Liver (tissue), 9 donors: ENCODE results near the gene SYS1. TPM values are rescaled to one million over a fixed set of nuclear protein-coding genes. Genes with fewer than 3 reads are reported as not detected.

Experiments used
- DNase-seq: peaks from one replicate; pipeline ENCODE4 v3.0.0-alpha.2; 2017; ENCODE audit warnings: low spot score
- H3K27ac ChIP-seq, 2 donors: one replicate each; pipeline ENCODE4 v1.7.0; 2013; ENCODE audit warnings: inconsistent platforms in 2 of 2, low read length in 2 of 2, control low read depth in 1 of 2, low read depth in 1 of 2, mild to moderate bottlenecking in 1 of 2
- H3K27me3 ChIP-seq, 4 donors: one replicate each; pipeline versions ENCODE4 v1.6.1 to v1.7.0; 2013; ENCODE audit warnings: low read length in 3 of 4, inconsistent platforms in 1 of 4, mild to moderate bottlenecking in 1 of 4, moderate library complexity in 1 of 4; ENCODE audit not compliant: control insufficient read depth in 4 of 4, insufficient read depth in 4 of 4
- H3K36me3 ChIP-seq, 4 donors: one replicate each; pipeline versions ENCODE4 v1.6.1 to v1.7.0; 2013; ENCODE audit warnings: low read length in 3 of 4, mild to moderate bottlenecking in 3 of 4, low read depth in 1 of 4, moderate library complexity in 1 of 4; ENCODE audit not compliant: control insufficient read depth in 4 of 4, insufficient read depth in 3 of 4
- H3K4me1 ChIP-seq, 4 donors: one replicate each; pipeline versions ENCODE4 v1.6.1 to v1.7.0; 2013; ENCODE audit warnings: low read length in 3 of 4, mild to moderate bottlenecking in 3 of 4, moderate library complexity in 1 of 4; ENCODE audit not compliant: control insufficient read depth in 4 of 4, insufficient read depth in 4 of 4
- H3K4me3 ChIP-seq, 3 donors: one replicate each; pipeline versions ENCODE4 v1.6.1 to v1.7.0; 2013; ENCODE audit warnings: low read length in 3 of 3, control low read depth in 1 of 3, low read depth in 1 of 3, mild to moderate bottlenecking in 1 of 3
- H3K9ac ChIP-seq, 2 donors: one replicate each; pipeline ENCODE4 v1.7.0; 2013; ENCODE audit warnings: low read length in 2 of 2, mild to moderate bottlenecking in 2 of 2, moderate library complexity in 2 of 2, control low read depth in 1 of 2, low read depth in 1 of 2
- H3K9me3 ChIP-seq, 4 donors: one replicate each; pipeline versions ENCODE4 v1.6.1 to v1.7.0; 2013; ENCODE audit warnings: low read length in 3 of 4; ENCODE audit not compliant: control insufficient read depth in 4 of 4
- ATF3 ChIP-seq: IDR thresholded peaks from 2 replicates; pipeline ENCODE4 v1.6.1; 2016; ENCODE audit warnings: antibody characterized with exemption
- EGR1 ChIP-seq, 2 donors: IDR thresholded peaks; 2 replicates each; pipeline ENCODE4 v1.6.1; 2016 to 2018; ENCODE audit warnings: antibody characterized with exemption in 2 of 2, low read depth in 2 of 2
- FOXA1 ChIP-seq: IDR thresholded peaks from 2 replicates; pipeline ENCODE4 v1.6.1; 2016; ENCODE audit warnings: antibody characterized with exemption
- GABPA ChIP-seq, 2 donors: IDR thresholded peaks in 1 of 2; conservative IDR thresholded peaks in 1 of 2; 2 replicates each; pipeline ENCODE4 v1.6.1; 2016; ENCODE audit warnings: antibody characterized with exemption in 2 of 2, mild to moderate bottlenecking in 1 of 2, moderate library complexity in 1 of 2
- HNF4A ChIP-seq, 2 donors: conservative IDR thresholded peaks; 2 replicates each; pipeline ENCODE4 v1.6.1; 2016; ENCODE audit warnings: antibody characterized with exemption in 2 of 2, mild to moderate bottlenecking in 2 of 2
- HNF4G ChIP-seq: IDR thresholded peaks from 2 replicates; pipeline ENCODE4 v1.6.1; 2016; ENCODE audit warnings: antibody characterized with exemption
- JUND ChIP-seq, 2 donors: IDR thresholded peaks; 2 replicates each; pipeline ENCODE4 v1.6.1; 2016; ENCODE audit warnings: antibody characterized with exemption in 2 of 2
- NR2F2 ChIP-seq: IDR thresholded peaks from 2 replicates; pipeline ENCODE4 v1.6.1; 2016; ENCODE audit warnings: antibody characterized with exemption
- RAD21 ChIP-seq, 2 donors: IDR thresholded peaks; 2 replicates each; pipeline ENCODE4 v1.6.1; 2016; ENCODE audit warnings: antibody characterized with exemption in 2 of 2, mild to moderate bottlenecking in 2 of 2
- RXRA ChIP-seq, 2 donors: IDR thresholded peaks; 2 replicates each; pipeline ENCODE4 v1.6.1; 2017 to 2018; ENCODE audit warnings: antibody characterized with exemption in 2 of 2, mild to moderate bottlenecking in 1 of 2
- SP1 ChIP-seq: IDR thresholded peaks from 2 replicates; pipeline ENCODE4 v1.6.1; 2018; ENCODE audit warnings: antibody characterized with exemption, mild to moderate bottlenecking
- TAF1 ChIP-seq: conservative IDR thresholded peaks from 2 replicates; pipeline ENCODE4 v1.6.1; 2016; ENCODE audit warnings: antibody characterized with exemption, mild to moderate bottlenecking
- YY1 ChIP-seq: IDR thresholded peaks from 2 replicates; pipeline ENCODE4 v1.6.1; 2016; ENCODE audit warnings: antibody characterized with exemption, mild to moderate bottlenecking
- WGBS: extraction: QIAGEN DNeasy Blood & Tissue Kit; methylation state at CpG from one replicate; pipeline ENCODE4 v1.1.7; 2013; 5-methylcytosine and 5-hydroxymethylcytosine counted together
- polyA plus RNA-seq, 2 donors: library from polyadenylated mRNA; stranded (reverse) in 1 of 2; unstranded in 1 of 2; fragments of 200-250 nt in 1 of 2; fragments of >200 nt in 1 of 2; fragmentation: Nextera tagmentation in 1 of 2; extraction: Ambion mirVana in 1 of 2; gene quantifications; one replicate each; pipeline versions ENCODE4 v1.2.1 to v1.2.3, GENCODE V29; 2013 to 2015
- total RNA-seq, 2 donors: library from RNA; depleted of rRNA; stranded (reverse); fragments of >200 nt; gene quantifications; one replicate each; pipeline ENCODE4 v1.2.3, GENCODE V29; 2014
- TF ChIP-seq, protein P1 (sequence below): fragments of 150-350 bp; IDR thresholded peaks from 2 replicates; pipeline ENCODE4 v1.5.1; 2017; ENCODE audit warnings: improper control_type of control experiment, low read depth, low read length; ENCODE audit not compliant: missing input control
- TF ChIP-seq, protein P2 (sequence below): IDR thresholded peaks from 2 replicates; pipeline ENCODE4 v1.6.1; 2016; ENCODE audit warnings: antibody characterized with exemption
- donor health status: healthy.
- donor health status: healthy.
- donor health status: healthy.
- donor health status: healthy.
- donor health status: healthy.

The SYS1 gene
- total and polyA plus RNA-seq, 4 donors = 15.0 to 37.8 (median 28.1) TPM

GRCh38 chr20:45366192-45366591, 3.2 kb downstream of the SYS1 start (continued):
- TF ChIP-seq, protein P1, sequence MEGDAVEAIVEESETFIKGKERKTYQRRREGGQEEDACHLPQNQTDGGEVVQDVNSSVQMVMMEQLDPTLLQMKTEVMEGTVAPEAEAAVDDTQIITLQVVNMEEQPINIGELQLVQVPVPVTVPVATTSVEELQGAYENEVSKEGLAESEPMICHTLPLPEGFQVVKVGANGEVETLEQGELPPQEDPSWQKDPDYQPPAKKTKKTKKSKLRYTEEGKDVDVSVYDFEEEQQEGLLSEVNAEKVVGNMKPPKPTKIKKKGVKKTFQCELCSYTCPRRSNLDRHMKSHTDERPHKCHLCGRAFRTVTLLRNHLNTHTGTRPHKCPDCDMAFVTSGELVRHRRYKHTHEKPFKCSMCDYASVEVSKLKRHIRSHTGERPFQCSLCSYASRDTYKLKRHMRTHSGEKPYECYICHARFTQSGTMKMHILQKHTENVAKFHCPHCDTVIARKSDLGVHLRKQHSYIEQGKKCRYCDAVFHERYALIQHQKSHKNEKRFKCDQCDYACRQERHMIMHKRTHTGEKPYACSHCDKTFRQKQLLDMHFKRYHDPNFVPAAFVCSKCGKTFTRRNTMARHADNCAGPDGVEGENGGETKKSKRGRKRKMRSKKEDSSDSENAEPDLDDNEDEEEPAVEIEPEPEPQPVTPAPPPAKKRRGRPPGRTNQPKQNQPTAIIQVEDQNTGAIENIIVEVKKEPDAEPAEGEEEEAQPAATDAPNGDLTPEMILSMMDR = no peak
- TF ChIP-seq ATF3 (no peak), GABPA (IDR thresholded peaks at IDR 0.05 in 1 of 2, conservative IDR thresholded peaks at IDR 0.05 in 1 of 2) (no peak), YY1 (no peak), RXRA (IDR thresholded peaks at IDR 0.05) (no peak), TAF1 (no peak), EGR1 (IDR thresholded peaks at IDR 0.05; ENCODE audit: low read depth in 2 of 2) (no peak), HNF4A (conservative IDR thresholded peaks at IDR 0.05) (no peak), SP1 (no peak), JUND (IDR thresholded peaks at IDR 0.05) (no peak), NR2F2 (no peak), HNF4G (no peak), RAD21 (IDR thresholded peaks at IDR 0.05) (no peak)

DNA sequence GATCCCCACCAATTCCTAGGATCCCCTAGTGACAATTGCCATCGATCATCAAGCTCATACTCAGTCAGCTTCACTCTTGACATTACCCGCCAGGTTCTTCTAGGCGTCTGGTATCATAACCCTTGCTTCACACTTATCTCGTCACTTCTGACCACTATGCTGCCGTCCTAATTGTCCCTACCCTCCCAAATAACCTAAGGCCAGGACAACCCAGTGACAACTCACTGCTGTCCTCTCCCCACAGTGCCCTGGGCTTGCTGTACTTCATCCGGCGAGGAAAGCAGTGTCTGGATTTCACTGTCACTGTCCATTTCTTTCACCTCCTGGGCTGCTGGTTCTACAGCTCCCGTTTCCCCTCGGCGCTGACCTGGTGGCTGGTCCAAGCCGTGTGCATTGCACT, 3.7 kb downstream of the SYS1 start:
- no peak overlapping the region for H3K27ac ChIP-seq
- no peak for DNase-seq
- H3K9me3 ChIP-seq = no peaks in the 10 kb centered on the region
- TF ChIP-seq SP1 = no peak
- TF ChIP-seq EGR1 (IDR thresholded peaks at IDR 0.05; ENCODE audit: low read depth in 2 of 2) = no peak
- no peak for TF ChIP-seq NR2F2
- TF ChIP-seq RAD21 (IDR thresholded peaks at IDR 0.05) = no peak
- TF ChIP-seq TAF1 = no peak
- TF ChIP-seq, protein P2, sequence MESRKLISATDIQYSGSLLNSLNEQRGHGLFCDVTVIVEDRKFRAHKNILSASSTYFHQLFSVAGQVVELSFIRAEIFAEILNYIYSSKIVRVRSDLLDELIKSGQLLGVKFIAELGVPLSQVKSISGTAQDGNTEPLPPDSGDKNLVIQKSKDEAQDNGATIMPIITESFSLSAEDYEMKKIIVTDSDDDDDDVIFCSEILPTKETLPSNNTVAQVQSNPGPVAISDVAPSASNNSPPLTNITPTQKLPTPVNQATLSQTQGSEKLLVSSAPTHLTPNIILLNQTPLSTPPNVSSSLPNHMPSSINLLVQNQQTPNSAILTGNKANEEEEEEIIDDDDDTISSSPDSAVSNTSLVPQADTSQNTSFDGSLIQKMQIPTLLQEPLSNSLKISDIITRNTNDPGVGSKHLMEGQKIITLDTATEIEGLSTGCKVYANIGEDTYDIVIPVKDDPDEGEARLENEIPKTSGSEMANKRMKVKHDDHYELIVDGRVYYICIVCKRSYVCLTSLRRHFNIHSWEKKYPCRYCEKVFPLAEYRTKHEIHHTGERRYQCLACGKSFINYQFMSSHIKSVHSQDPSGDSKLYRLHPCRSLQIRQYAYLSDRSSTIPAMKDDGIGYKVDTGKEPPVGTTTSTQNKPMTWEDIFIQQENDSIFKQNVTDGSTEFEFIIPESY = no peak
- WGBS = 90% methylated on average over 11 of the region's 11 CpGs
- H3K27me3 ChIP-seq = no peaks in the 10 kb centered on the region
- H3K4me3 ChIP-seq = no peak overlapping the region
- peaks cover 0 to 27% (median 17%) of the 10 kb centered on the region in 4 donors for H3K4me1 ChIP-seq
- no peak overlapping the region for H3K9ac ChIP-seq
- H3K36me3 ChIP-seq = peaks cover 0 to 24% (median 22%) of the 10 kb centered on the region in 4 donors

GRCh38 chr20:45367126-45367525, 4.2 kb downstream of the SYS1 start:
- H3K9ac ChIP-seq = no peak overlapping the region
- no peaks in the 10 kb centered on the region for H3K9me3 ChIP-seq
- H3K27me3 ChIP-seq = no peaks in the 10 kb centered on the region
- H3K36me3 ChIP-seq = peaks cover 0 to 24% (median 22%) of the 10 kb centered on the region in 4 donors
- H3K4me1 ChIP-seq = peaks cover 0 to 22% (median 12%) of the 10 kb centered on the region in 4 donors
- H3K4me3 ChIP-seq = no peak overlapping the region
- no peak for DNase-seq
- TF ChIP-seq FOXA1 (no peak), RAD21 (IDR thresholded peaks at IDR 0.05) (no peak)
- no peak overlapping the region for H3K27ac ChIP-seq
